Keratinocyte (primary cell): ENCODE results near the gene ISOC2.

Experiments used
- EZH2 ChIP-seq: IDR thresholded peaks from one replicate; pipeline ENCODE4 v1.6.1; 2012; ENCODE audit warnings: inconsistent platforms, mild to moderate bottlenecking, low read length, moderate library complexity
- TF ChIP-seq, protein P1 (sequence below), 3 experiments: IDR thresholded peaks in 1 of 3; conservative IDR thresholded peaks in 1 of 3; optimal IDR thresholded peaks in 1 of 3; 2 replicates in 2 of 3; 3 replicates in 1 of 3; pipeline versions ENCODE3 to v1.5.1; 2011; ENCODE audit warnings: low read length in 3 of 3, mild to moderate bottlenecking in 3 of 3, moderate library complexity in 2 of 3, control low read depth in 1 of 3, inconsistent platforms in 1 of 3; ENCODE audit not compliant: insufficient read depth in 2 of 3; ENCODE audit errors: extremely low read depth in 1 of 3

DNA sequence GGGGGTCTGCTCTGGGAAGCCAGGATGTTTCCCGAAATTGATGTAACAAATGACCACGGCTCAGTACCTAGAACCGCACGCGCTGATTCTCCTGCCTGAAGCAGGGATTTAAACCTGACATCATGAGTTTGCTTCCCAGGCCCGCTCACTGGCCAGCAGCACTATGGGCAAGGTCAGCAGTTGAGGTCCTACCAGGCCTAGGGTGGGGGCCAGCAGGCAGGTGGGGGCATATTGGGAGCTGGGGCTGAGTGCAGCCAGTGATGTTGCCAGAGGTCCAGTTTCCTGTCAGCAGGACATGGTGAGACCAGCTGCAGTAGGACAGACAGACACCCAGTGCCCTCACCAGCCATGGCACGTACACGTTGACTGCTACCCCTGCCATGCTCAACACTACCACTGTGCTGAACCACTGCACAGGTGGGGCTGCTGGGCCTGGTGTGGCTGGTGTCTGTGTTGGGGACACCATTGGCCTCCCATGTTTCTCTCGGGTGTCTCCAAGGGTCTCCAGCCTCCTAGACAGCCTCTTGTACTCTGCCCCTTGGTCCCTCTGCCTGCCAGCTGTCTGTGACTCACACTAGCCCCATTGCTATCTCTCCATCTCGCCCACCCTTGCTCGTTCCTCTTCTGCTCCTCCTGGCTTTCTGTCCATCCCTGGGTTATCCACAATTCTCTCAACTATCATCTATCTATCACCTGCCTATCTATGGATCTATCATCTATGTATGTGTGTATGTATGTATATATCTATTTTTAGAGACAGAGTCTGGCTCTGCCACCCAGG, 4.2 kb upstream of the ISOC2 start:
- no peak for TF ChIP-seq EZH2
- TF ChIP-seq, protein P1, sequence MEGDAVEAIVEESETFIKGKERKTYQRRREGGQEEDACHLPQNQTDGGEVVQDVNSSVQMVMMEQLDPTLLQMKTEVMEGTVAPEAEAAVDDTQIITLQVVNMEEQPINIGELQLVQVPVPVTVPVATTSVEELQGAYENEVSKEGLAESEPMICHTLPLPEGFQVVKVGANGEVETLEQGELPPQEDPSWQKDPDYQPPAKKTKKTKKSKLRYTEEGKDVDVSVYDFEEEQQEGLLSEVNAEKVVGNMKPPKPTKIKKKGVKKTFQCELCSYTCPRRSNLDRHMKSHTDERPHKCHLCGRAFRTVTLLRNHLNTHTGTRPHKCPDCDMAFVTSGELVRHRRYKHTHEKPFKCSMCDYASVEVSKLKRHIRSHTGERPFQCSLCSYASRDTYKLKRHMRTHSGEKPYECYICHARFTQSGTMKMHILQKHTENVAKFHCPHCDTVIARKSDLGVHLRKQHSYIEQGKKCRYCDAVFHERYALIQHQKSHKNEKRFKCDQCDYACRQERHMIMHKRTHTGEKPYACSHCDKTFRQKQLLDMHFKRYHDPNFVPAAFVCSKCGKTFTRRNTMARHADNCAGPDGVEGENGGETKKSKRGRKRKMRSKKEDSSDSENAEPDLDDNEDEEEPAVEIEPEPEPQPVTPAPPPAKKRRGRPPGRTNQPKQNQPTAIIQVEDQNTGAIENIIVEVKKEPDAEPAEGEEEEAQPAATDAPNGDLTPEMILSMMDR (optimal IDR thresholded peaks at IDR 0.05 in 1 of 3, IDR thresholded peaks at IDR 0.05 in 1 of 3, conservative IDR thresholded peaks at IDR 0.05 in 1 of 3; ENCODE audit: extremely low read depth in 1 of 3, insufficient read depth in 2 of 3, low read length in 3 of 3) = no peak
